Nephron progenitor cell (in vitro differentiated cells): ENCODE results near the gene FHL2.
"Not testable (repeated sequence)": the region's sequence is repeated elsewhere in the genome, so short reads cannot be mapped to it uniquely, and the experiment has no call there.

ENCODE experiments used
- DNase-seq: peaks from one replicate; pipeline ENCODE4 v3.0.0; 2021
- H3K27ac Mint-ChIP-seq: 2 replicates; pipeline ENCODE4 v1.8.0; 2021; ENCODE audit warnings: mild to moderate bottlenecking, moderate library complexity, mixed read lengths
- H3K27me3 Mint-ChIP-seq: 2 replicates; pipeline ENCODE4 v1.8.0; 2021; ENCODE audit warnings: mild to moderate bottlenecking, low read depth, mixed read lengths; ENCODE audit not compliant: poor library complexity
- H3K36me3 Mint-ChIP-seq: 2 replicates; pipeline ENCODE4 v1.8.0; 2021; ENCODE audit warnings: low read depth, mixed read lengths
- H3K4me1 Mint-ChIP-seq: 2 replicates; pipeline ENCODE4 v1.8.0; 2021; ENCODE audit warnings: mixed read lengths
- H3K4me3 Mint-ChIP-seq: 2 replicates; pipeline ENCODE4 v1.8.0; 2021; ENCODE audit warnings: mild to moderate bottlenecking, moderate library complexity, mixed read lengths
- H3K9me3 Mint-ChIP-seq: 2 replicates; pipeline ENCODE4 v1.8.0; 2021; ENCODE audit warnings: mild to moderate bottlenecking, moderate library complexity, mixed read lengths
- CTCF ChIP-seq: fragments of 200-600 bp; sonication (generic); IDR thresholded peaks from 2 replicates; pipeline ENCODE4 v1.5.0; 2021; ENCODE audit warnings: antibody characterized with exemption

The FHL2 gene

DNA sequence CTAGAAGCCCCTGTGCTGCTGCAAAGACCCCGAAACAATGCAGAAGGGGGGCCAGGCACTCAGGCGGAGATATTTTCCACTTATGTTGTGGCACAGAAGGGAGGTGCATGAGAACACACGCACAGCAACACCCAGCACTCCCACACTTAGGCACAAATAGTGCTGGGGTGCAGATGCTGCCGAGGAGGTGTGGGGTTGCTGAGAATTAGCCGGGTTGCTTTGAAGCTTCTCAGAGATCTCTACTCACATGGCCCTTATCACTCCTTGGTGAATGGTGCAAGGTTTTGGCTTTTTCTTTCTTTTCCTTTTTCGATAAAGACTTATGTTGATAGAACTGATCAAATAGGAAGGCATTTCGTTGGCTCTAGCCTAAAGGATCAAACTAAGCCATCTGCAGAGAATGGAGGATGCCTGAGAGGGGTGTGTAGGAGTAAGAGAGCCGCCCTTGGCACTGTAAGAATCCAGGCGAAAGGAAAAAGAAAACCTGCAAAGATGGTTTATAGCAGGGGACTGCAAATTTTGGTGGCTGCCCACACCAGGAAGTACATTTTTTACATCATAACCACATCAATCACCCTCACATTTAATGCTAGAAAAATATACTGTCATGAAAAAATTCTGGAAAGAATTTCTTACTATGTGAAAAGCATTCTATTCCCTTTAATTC lies 27.9 kb upstream of the FHL2 start:
- no peak overlapping the region for H3K27ac Mint-ChIP-seq
- peaks cover 23% of the 10 kb centered on the region for H3K4me1 Mint-ChIP-seq
- peaks cover 13% of the 10 kb centered on the region for H3K27me3 Mint-ChIP-seq
- no peak for DNase-seq
- no peak overlapping the region for H3K4me3 Mint-ChIP-seq
- no peaks in the 10 kb centered on the region for H3K36me3 Mint-ChIP-seq
- H3K9me3 Mint-ChIP-seq = peaks cover 15% of the 10 kb centered on the region
- no peak for TF ChIP-seq CTCF

GRCh38 chr2:105425936-105426625 lies 27.2 kb upstream of the FHL2 start:
- no peak for DNase-seq
- H3K27me3 Mint-ChIP-seq = peaks cover 13% of the 10 kb centered on the region
- H3K4me1 Mint-ChIP-seq = peaks cover 23% of the 10 kb centered on the region
- peaks cover 15% of the 10 kb centered on the region for H3K9me3 Mint-ChIP-seq
- no peaks in the 10 kb centered on the region for H3K36me3 Mint-ChIP-seq
- TF ChIP-seq CTCF = no peak
- H3K4me3 Mint-ChIP-seq = peak overlapping the region; percentile 4
- no peak overlapping the region for H3K27ac Mint-ChIP-seq

- Mint-ChIP-seq H3K27me3 (peaks cover 17% of the 10 kb centered on the region), H3K4me1 (peaks cover 23% of the 10 kb centered on the region), H3K9me3 (peaks cover 21% of the 10 kb centered on the region)
- not testable (repeated sequence) for DNase-seq, H3K36me3 Mint-ChIP-seq, H3K27ac Mint-ChIP-seq, H3K4me3 Mint-ChIP-seq
These were observed 26.0 kb upstream of the FHL2 start for GRCh38 chr2:105424836-105425235.

- H3K36me3 Mint-ChIP-seq = no peaks in the 10 kb centered on the region
- H3K27ac Mint-ChIP-seq = no peak overlapping the region
These were observed 23.9 kb upstream of the FHL2 start for GRCh38 chr2:105422801-105423200.

GRCh38 chr2:105421053-105421452 lies 22.2 kb upstream of the FHL2 start:
- no peaks in the 10 kb centered on the region for H3K36me3 Mint-ChIP-seq
- H3K9me3 Mint-ChIP-seq = peaks cover 32% of the 10 kb centered on the region
- H3K27ac Mint-ChIP-seq = no peak overlapping the region
- no peak for DNase-seq
- peaks cover 20% of the 10 kb centered on the region for H3K27me3 Mint-ChIP-seq
- H3K4me3 Mint-ChIP-seq = no peak overlapping the region
- peaks cover 8% of the 10 kb centered on the region for H3K4me1 Mint-ChIP-seq
- TF ChIP-seq CTCF = no peak

More at GRCh38 chr2:105422801-105423200, 23.9 kb upstream of the FHL2 start:
- Mint-ChIP-seq H3K4me1 (peaks cover 23% of the 10 kb centered on the region), H3K9me3 (peaks cover 32% of the 10 kb centered on the region), H3K27me3 (peaks cover 17% of the 10 kb centered on the region), H3K4me3 (no peak overlapping the region)
- no peak for TF ChIP-seq CTCF
- DNase-seq = no peak

DNA sequence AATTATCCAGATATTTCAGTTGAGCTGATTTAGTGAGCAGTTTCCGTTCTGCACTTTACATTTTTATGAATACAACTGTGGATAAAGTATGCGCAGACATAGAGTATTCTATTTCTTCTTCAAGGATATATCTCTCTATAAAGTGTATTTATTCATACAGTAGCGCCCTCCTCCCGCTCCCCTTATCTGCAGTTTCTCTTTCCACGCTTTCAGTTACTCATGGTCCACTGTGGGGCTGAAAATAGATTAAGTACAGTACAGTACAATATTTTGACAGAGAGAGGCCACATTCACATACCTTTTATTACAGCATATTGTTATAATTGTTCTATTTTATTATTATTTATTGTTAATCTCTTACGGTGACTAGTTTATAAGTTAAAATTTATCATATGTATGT lies 19.7 kb upstream of the FHL2 start:
- H3K36me3 Mint-ChIP-seq = no peaks in the 10 kb centered on the region
- H3K4me3 Mint-ChIP-seq = no peak overlapping the region
- no peak overlapping the region for H3K27ac Mint-ChIP-seq
- H3K27me3 Mint-ChIP-seq = peaks cover 15% of the 10 kb centered on the region
- no peak for DNase-seq
- no peaks in the 10 kb centered on the region for H3K4me1 Mint-ChIP-seq
- H3K9me3 Mint-ChIP-seq = peaks cover 29% of the 10 kb centered on the region
- TF ChIP-seq CTCF = no peak
